A549 (cell line): Measurements from ENCODE around the gene DPM3.

Experiments
- BHLHE40 ChIP-seq: IDR thresholded peaks from 2 replicates; pipeline ENCODE4 v1.6.1; 2012; ENCODE audit warnings: low read depth, low read length, inconsistent platforms
- CBX8 ChIP-seq: fragments of 200-600 bp; sonication (generic); IDR thresholded peaks from 2 replicates; pipeline ENCODE4 v1.6.1; 2016
- CTCF ChIP-seq: fragments of >200 bp; sonication (Bioruptor Twin); formaldehyde crosslinking; IDR thresholded peaks from 3 replicates; pipeline ENCODE4 v1.5.1; 2016
- EP300 ChIP-seq, 2 experiments: fragments of >200 bp; sonication (Bioruptor Twin); formaldehyde crosslinking; IDR thresholded peaks; 2 replicates in 1 of 2; 3 replicates in 1 of 2; pipeline ENCODE4 v1.6.1; 2016 to 2017
- MAZ ChIP-seq: fragments of 150-350 bp; IDR thresholded peaks from 2 replicates; pipeline ENCODE4 v1.6.1; 2014; ENCODE audit warnings: antibody characterized with exemption, low read depth, low read length, borderline replicate concordance
- PHF8 ChIP-seq: fragments of 200-600 bp; sonication (generic); IDR thresholded peaks from 2 replicates; pipeline ENCODE4 v1.6.1; 2016; ENCODE audit warnings: low read depth, mild to moderate bottlenecking, antibody characterized with exemption, moderate library complexity, borderline replicate concordance
- POLR2A ChIP-seq: IDR thresholded peaks from 2 replicates; pipeline ENCODE4 v1.6.1; 2012; ENCODE audit warnings: mild to moderate bottlenecking, low read length
- REST ChIP-seq: fragments of 200-600 bp; sonication (generic); IDR thresholded peaks from 2 replicates; pipeline ENCODE4 v1.6.1; 2016; ENCODE audit warnings: antibody characterized with exemption, mild to moderate bottlenecking, moderate library complexity

- TF ChIP-seq MAZ = no peak
- TF ChIP-seq CTCF = no peak
- peak in 1 of 2 experiments; percentile 61; a peak in 1 of 5 replicates for TF ChIP-seq EP300 (IDR thresholded peaks at IDR 0.05)
- TF ChIP-seq POLR2A = no peak
- no peak for TF ChIP-seq PHF8
- TF ChIP-seq BHLHE40 = no peak
- no peak for TF ChIP-seq CBX8
- TF ChIP-seq REST = no peak
Observed at GRCh38 chr1:155124503-155125463, 15.5 kb downstream of the DPM3 start.
